Measurements from ENCODE around the gene SOHLH2. TPM values are rescaled to one million over a fixed set of nuclear protein-coding genes. Genes with fewer than 3 reads are reported as not detected.

The SOHLH2 gene
- total RNA-seq, 2 experiments from 2014 or later: not detected

- H3K4me1 Mint-ChIP-seq (ENCODE audit: low read depth): no peaks in the 10 kb centered on the region
- POLR2A ChIA-PET: no interaction called here
- no peak for TF ChIP-seq CTCF (IDR thresholded peaks at IDR 0.05)
- H3K27me3 Mint-ChIP-seq: peaks cover 4% of the 10 kb centered on the region
- intact Hi-C loops (cut with micrococcal nuclease): no loop called here
- no peak overlapping the region for H3K4me3 Mint-ChIP-seq
- CTCF ChIA-PET: no interaction called here
- ATAC-seq: no peak
- peaks cover 10% of the 10 kb centered on the region for H3K9me3 Mint-ChIP-seq
- DNase-seq: no peak
- no peaks in the 10 kb centered on the region for H3K36me3 Mint-ChIP-seq (ENCODE audit: low read depth)
- no peak overlapping the region for H3K27ac Mint-ChIP-seq
Measured at GRCh38 chr13:36151591-36151990, 62.8 kb downstream of the SOHLH2 start.

GRCh38 chr13:36148446-36148845 is 65.9 kb downstream of the SOHLH2 start:
- no peak for ATAC-seq
- POLR2A ChIA-PET: no interaction called here
- no peaks in the 10 kb centered on the region for H3K4me1 Mint-ChIP-seq (ENCODE audit: low read depth)

GRCh38 chr13:36147330-36147729 is 67.0 kb downstream of the SOHLH2 start:
- H3K9me3 Mint-ChIP-seq: peaks cover 10% of the 10 kb centered on the region
- no peak overlapping the region for H3K27ac Mint-ChIP-seq
- no peak for TF ChIP-seq CTCF (IDR thresholded peaks at IDR 0.05)
- no peak for ATAC-seq
- H3K4me3 Mint-ChIP-seq: no peak overlapping the region
- CTCF ChIA-PET: no interaction called here
- H3K36me3 Mint-ChIP-seq (ENCODE audit: low read depth): no peaks in the 10 kb centered on the region
- H3K27me3 Mint-ChIP-seq: no peaks in the 10 kb centered on the region
- no peak for DNase-seq
- intact Hi-C loops (cut with micrococcal nuclease): no loop called here
- POLR2A ChIA-PET: no interaction called here
- H3K4me1 Mint-ChIP-seq (ENCODE audit: low read depth): no peaks in the 10 kb centered on the region

More at GRCh38 chr13:36148446-36148845, 65.9 kb downstream of the SOHLH2 start:
- no peaks in the 10 kb centered on the region for H3K36me3 Mint-ChIP-seq (ENCODE audit: low read depth)
- no peak for DNase-seq
- CTCF ChIA-PET: no interaction called here
- intact Hi-C loops (cut with micrococcal nuclease): no loop called here
- no peak overlapping the region for H3K27ac Mint-ChIP-seq
- no peaks in the 10 kb centered on the region for H3K27me3 Mint-ChIP-seq
- no peak overlapping the region for H3K4me3 Mint-ChIP-seq
- H3K9me3 Mint-ChIP-seq: peaks cover 10% of the 10 kb centered on the region
- no peak for TF ChIP-seq CTCF (IDR thresholded peaks at IDR 0.05)

GRCh38 chr13:36146511-36147269 is 67.7 kb downstream of the SOHLH2 start:
- DNase-seq (no peak), ATAC-seq (no peak)
- no peak for TF ChIP-seq CTCF (IDR thresholded peaks at IDR 0.05)
- intact Hi-C loops (cut with micrococcal nuclease): no loop called here
- Mint-ChIP-seq H3K27ac (no peak overlapping the region), H3K4me1 (ENCODE audit: low read depth) (no peaks in the 10 kb centered on the region), H3K36me3 (ENCODE audit: low read depth) (no peaks in the 10 kb centered on the region), H3K4me3 (no peak overlapping the region), H3K9me3 (peaks cover 10% of the 10 kb centered on the region), H3K27me3 (no peaks in the 10 kb centered on the region)
- CTCF ChIA-PET: no interaction called here
- POLR2A ChIA-PET: no interaction called here

- ChIA-PET CTCF (no interaction called here), POLR2A (no interaction called here)
- intact Hi-C loops (cut with micrococcal nuclease): no loop called here
- ATAC-seq: no peak
- no peak for TF ChIP-seq CTCF (IDR thresholded peaks at IDR 0.05)
- no peak for DNase-seq
- no peak overlapping the region for H3K4me3 Mint-ChIP-seq
- no peaks in the 10 kb centered on the region for H3K36me3 Mint-ChIP-seq (ENCODE audit: low read depth)
- H3K4me1 Mint-ChIP-seq (ENCODE audit: low read depth): no peaks in the 10 kb centered on the region
- H3K9me3 Mint-ChIP-seq: no peaks in the 10 kb centered on the region
- H3K27me3 Mint-ChIP-seq: no peaks in the 10 kb centered on the region
- H3K27ac Mint-ChIP-seq: no peak overlapping the region
Measured at GRCh38 chr13:36143738-36144137, 70.6 kb downstream of the SOHLH2 start.
